ENCODE results near the gene ZNF830. TPM values are rescaled to one million over a fixed set of nuclear protein-coding genes. Genes with fewer than 3 reads are reported as not detected.

ZNF830 gene
- total and polyA plus RNA-seq, 9 of the 15 experiments (the other 6 are each of a cell fraction or from before 2014, with no cell fraction given), result 13.1 to 28.7 (median 21.7) TPM

DNA sequence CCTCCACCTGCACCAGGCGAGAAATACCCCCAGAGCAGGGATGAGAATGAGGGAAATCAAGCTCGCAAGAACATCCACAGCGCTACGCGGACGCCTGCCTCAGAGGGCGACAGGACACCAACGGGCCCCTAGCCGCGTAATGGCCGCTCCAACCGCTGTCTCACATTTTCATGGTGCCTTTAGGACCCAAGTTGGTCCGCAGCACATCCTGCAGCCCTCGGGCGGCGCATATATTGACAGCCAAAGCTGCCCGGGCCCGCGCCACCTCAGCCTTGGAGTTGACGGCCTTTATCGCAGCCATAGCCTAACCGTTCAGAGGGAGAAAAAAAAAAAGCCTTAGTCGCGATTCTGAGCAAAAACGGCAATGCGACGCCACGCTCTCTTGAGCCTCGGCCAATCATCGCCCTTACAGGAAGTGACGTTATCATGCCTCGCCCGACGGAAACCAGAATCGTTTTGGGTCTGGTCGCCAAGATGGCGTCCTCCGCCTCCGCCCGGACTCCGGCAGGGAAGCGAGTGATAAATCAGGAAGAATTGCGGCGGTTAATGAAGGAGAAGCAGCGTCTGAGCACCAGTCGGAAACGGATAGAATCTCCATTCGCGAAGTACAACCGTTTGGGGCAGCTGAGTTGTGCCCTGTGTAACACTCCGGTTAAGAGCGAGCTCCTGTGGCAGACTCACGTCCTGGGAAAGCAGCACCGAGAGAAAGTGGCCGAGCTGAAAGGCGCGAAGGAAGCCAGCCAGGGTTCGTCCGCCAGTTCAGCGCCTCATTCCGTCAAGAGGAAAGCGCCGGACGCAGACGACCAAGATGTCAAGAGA is at the start of gene ZNF830, which contains the start of gene CCT6B (continued):
- no peak for TF ChIP-seq VEZF1 (CRISPR knock-in tag; IDR thresholded peaks at IDR 0.05)
- no peak for TF ChIP-seq MCM3 (IDR thresholded peaks at IDR 0.05)
- TF ChIP-seq, protein P1, sequence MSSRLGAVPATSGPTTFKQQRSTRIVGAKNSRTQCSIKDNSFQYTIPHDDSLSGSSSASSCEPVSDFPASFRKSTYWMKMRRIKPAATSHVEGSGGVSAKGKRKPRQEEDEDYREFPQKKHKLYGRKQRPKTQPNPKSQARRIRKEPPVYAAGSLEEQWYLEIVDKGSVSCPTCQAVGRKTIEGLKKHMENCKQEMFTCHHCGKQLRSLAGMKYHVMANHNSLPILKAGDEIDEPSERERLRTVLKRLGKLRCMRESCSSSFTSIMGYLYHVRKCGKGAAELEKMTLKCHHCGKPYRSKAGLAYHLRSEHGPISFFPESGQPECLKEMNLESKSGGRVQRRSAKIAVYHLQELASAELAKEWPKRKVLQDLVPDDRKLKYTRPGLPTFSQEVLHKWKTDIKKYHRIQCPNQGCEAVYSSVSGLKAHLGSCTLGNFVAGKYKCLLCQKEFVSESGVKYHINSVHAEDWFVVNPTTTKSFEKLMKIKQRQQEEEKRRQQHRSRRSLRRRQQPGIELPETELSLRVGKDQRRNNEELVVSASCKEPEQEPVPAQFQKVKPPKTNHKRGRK (tag; IDR thresholded peaks at IDR 0.05), result no peak
- TF ChIP-seq, protein P2, sequence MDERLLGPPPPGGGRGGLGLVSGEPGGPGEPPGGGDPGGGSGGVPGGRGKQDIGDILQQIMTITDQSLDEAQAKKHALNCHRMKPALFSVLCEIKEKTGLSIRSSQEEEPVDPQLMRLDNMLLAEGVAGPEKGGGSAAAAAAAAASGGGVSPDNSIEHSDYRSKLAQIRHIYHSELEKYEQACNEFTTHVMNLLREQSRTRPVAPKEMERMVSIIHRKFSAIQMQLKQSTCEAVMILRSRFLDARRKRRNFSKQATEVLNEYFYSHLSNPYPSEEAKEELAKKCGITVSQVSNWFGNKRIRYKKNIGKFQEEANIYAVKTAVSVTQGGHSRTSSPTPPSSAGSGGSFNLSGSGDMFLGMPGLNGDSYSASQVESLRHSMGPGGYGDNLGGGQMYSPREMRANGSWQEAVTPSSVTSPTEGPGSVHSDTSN (CRISPR knock-in tag; IDR thresholded peaks at IDR 0.05; ENCODE audit: low read depth), result no peak
- TF ChIP-seq, protein P2 (tag; conservative IDR thresholded peaks at IDR 0.05; ENCODE audit: low read depth), result no peak
- TF ChIP-seq, protein P3, sequence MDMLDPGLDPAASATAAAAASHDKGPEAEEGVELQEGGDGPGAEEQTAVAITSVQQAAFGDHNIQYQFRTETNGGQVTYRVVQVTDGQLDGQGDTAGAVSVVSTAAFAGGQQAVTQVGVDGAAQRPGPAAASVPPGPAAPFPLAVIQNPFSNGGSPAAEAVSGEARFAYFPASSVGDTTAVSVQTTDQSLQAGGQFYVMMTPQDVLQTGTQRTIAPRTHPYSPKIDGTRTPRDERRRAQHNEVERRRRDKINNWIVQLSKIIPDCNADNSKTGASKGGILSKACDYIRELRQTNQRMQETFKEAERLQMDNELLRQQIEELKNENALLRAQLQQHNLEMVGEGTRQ (CRISPR knock-in tag; IDR thresholded peaks at IDR 0.05), result no peak
- 0 out of 2 replicates have a peak, but pooled peaks have one; percentile 16 for TF ChIP-seq OTX1 (CRISPR knock-in tag; IDR thresholded peaks at IDR 0.05)
- no peak for TF ChIP-seq CHCHD3 (CRISPR knock-in tag; IDR thresholded peaks at IDR 0.05)
- TF ChIP-seq HMGXB4 (CRISPR knock-in tag; IDR thresholded peaks at IDR 0.05), result no peak
- no peak for TF ChIP-seq ESRRB (CRISPR knock-in tag; IDR thresholded peaks at IDR 0.05; ENCODE audit: borderline replicate concordance)
- TF ChIP-seq TRIM24 (IDR thresholded peaks at IDR 0.05), result no peak
- no peak for TF ChIP-seq U2AF1 (optimal IDR thresholded peaks at IDR 0.05; ENCODE audit: low read depth, low read length)
- TF ChIP-seq RUNX1 (IDR thresholded peaks at IDR 0.05; ENCODE audit: low read depth), result no peak
- TF ChIP-seq HDGF (IDR thresholded peaks at IDR 0.05), result no peak
- TF ChIP-seq MAFK (IDR thresholded peaks at IDR 0.05; ENCODE audit: low read length), result peak; percentile 5; the same call in 1 of the 2 replicates
- no peak for TF ChIP-seq ZNF232 (CRISPR knock-in tag; IDR thresholded peaks at IDR 0.05)
- no peak for TF ChIP-seq CBFB (CRISPR knock-in tag; IDR thresholded peaks at IDR 0.05)
- peak; percentile 41 for TF ChIP-seq HNRNPLL (IDR thresholded peaks at IDR 0.05; ENCODE audit: low read depth, low read length, poor library complexity, severe bottlenecking)
- TF ChIP-seq ZC3H4 (CRISPR knock-in tag; IDR thresholded peaks at IDR 0.05; ENCODE audit: borderline replicate concordance), result no peak
- TF ChIP-seq CTBP1 (IDR thresholded peaks at IDR 0.05; ENCODE audit: borderline replicate concordance), result peak; percentile 45; the same call in 1 of the 2 replicates
- TF ChIP-seq POLR3A (IDR thresholded peaks at IDR 0.05; ENCODE audit: borderline replicate concordance, extremely low read depth, insufficient read depth, insufficient read length), result no peak

Measured in K562 (cell line).